ENCODE results near the gene KRTAP16-1.

GRCh38 chr17:41263212-41263611, 45.9 kb downstream of the KRTAP16-1 start:
- TF ChIP-seq SIN3A (IDR thresholded peaks at IDR 0.05; ENCODE audit: borderline replicate concordance, insufficient read depth, low read length), result no peak
- TF ChIP-seq POLR2AphosphoS5 (IDR thresholded peaks at IDR 0.05; ENCODE audit: low read depth, low read length), result no peak

All from PFSK-1 (cell line).